Glutamatergic neuron (in vitro differentiated cells): ENCODE results near the gene TAAR8. TPM values are rescaled to one million over a fixed set of nuclear protein-coding genes. Genes with fewer than 3 reads are reported as not detected.

ENCODE experiments used
- DNase-seq: peaks from one replicate; pipeline ENCODE4 v3.0.0; 2022
- H3K27ac Mint-ChIP-seq: one replicate; pipeline ENCODE4 v1.8.0; 2020; ENCODE audit warnings: mild to moderate bottlenecking, mixed read lengths, inconsistent platforms; ENCODE audit not compliant: unreplicated experiment
- H3K27me3 Mint-ChIP-seq: one replicate; pipeline ENCODE4 v1.8.0; 2020; ENCODE audit warnings: mild to moderate bottlenecking, moderate library complexity, mixed read lengths, inconsistent platforms; ENCODE audit not compliant: unreplicated experiment
- H3K36me3 Mint-ChIP-seq: one replicate; pipeline ENCODE4 v1.8.0; 2020; ENCODE audit warnings: mild to moderate bottlenecking, mixed read lengths, inconsistent platforms; ENCODE audit not compliant: unreplicated experiment
- H3K4me1 Mint-ChIP-seq: one replicate; pipeline ENCODE4 v1.8.0; 2020; ENCODE audit warnings: mild to moderate bottlenecking, low read depth, mixed read lengths, inconsistent platforms; ENCODE audit not compliant: unreplicated experiment
- H3K4me3 Mint-ChIP-seq: one replicate; pipeline ENCODE4 v1.8.0; 2020; ENCODE audit warnings: mild to moderate bottlenecking, mixed read lengths, inconsistent platforms; ENCODE audit not compliant: unreplicated experiment
- H3K9me3 Mint-ChIP-seq: one replicate; pipeline ENCODE4 v1.8.0; 2020; ENCODE audit warnings: mild to moderate bottlenecking, moderate library complexity, mixed read lengths, inconsistent platforms; ENCODE audit not compliant: unreplicated experiment
- CTCF ChIP-seq: fragments of 200-600 bp; sonication (generic); IDR thresholded peaks from one replicate; pipeline ENCODE4 v1.5.0; 2021; ENCODE audit not compliant: partially characterized antibody, unreplicated experiment
- total RNA-seq: library from RNA; stranded (reverse); fragmentation: NEBNext Ultra II Directional; extraction: Animal tissue kit (Norgen Biotek cat#: 25700); gene quantifications from one replicate; pipeline ENCODE4 v1.2.1, GENCODE V29; 2021; ENCODE audit not compliant: unreplicated experiment

The TAAR8 gene
- total RNA-seq, 1 donor from 2014 or later = not detected

DNA sequence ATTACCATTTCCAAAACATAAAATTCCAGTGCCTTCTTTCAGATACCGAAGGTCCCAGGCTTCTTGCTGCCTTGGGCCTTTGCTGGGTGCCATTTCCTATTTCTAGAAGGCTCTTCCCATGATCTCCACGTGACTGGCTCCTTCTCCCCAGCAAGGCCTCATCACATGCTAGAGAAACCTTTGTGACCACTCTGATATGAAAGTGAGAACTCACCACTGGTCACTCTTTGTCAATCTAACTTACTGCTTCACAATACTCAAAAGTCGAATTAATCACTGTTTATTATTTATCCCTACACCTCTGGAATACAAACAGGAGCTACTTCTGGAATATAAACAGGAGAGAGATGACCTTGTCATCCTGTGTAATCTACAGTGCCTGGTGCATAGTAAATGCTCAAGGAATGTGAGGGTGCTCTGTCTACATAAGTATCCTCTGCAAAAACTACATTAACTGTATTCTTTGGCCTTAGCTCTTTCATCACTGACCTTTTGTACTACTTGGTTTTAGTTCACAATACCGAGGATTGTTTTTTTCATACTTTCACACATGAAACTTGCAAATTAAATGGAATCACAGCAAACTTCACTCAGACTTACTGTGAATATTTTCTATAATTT, 41.2 kb upstream of the TAAR8 start:
- peak overlapping the region; percentile 47 for H3K4me3 Mint-ChIP-seq
- H3K27me3 Mint-ChIP-seq = no peaks in the 10 kb centered on the region
- no peak for TF ChIP-seq CTCF
- peaks cover 1% of the 10 kb centered on the region for H3K9me3 Mint-ChIP-seq
- H3K36me3 Mint-ChIP-seq = no peaks in the 10 kb centered on the region
- DNase-seq = no peak
- peaks cover 10% of the 10 kb centered on the region for H3K4me1 Mint-ChIP-seq
- H3K27ac Mint-ChIP-seq = no peak overlapping the region

DNA sequence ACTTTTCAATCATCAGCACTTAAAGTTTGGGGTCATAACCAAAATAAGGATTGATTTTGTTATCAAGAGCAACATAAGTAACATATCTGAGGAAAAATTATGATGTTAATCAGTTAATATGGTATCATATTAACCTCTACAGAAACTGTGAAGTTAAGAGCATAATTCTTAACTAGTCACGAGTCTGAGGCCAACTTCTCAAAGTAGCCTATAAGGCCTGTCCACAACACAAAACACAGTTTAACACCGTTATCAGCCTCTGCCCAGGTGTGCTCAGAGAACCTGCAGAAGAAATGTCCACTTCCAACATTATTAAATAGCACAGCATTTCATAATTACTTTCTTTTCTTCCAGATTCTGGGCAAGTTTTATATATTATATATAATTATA, 40.6 kb upstream of the TAAR8 start:
- H3K27ac Mint-ChIP-seq = no peak overlapping the region
- H3K4me1 Mint-ChIP-seq = peaks cover 10% of the 10 kb centered on the region
- H3K27me3 Mint-ChIP-seq = no peaks in the 10 kb centered on the region
- TF ChIP-seq CTCF = no peak
- H3K9me3 Mint-ChIP-seq = peaks cover 1% of the 10 kb centered on the region
- DNase-seq = no peak
- no peaks in the 10 kb centered on the region for H3K36me3 Mint-ChIP-seq
- H3K4me3 Mint-ChIP-seq = peak overlapping the region; percentile 91

- Mint-ChIP-seq H3K9me3 (peaks cover 1% of the 10 kb centered on the region), H3K27me3 (no peaks in the 10 kb centered on the region), H3K4me1 (peaks cover 10% of the 10 kb centered on the region), H3K36me3 (no peaks in the 10 kb centered on the region), H3K4me3 (peak overlapping the region; percentile 91), H3K27ac (no peak overlapping the region)
- no peak for TF ChIP-seq CTCF
- no peak for DNase-seq
Measured at GRCh38 chr6:132512342-132512637, 40.2 kb upstream of the TAAR8 start.

DNA sequence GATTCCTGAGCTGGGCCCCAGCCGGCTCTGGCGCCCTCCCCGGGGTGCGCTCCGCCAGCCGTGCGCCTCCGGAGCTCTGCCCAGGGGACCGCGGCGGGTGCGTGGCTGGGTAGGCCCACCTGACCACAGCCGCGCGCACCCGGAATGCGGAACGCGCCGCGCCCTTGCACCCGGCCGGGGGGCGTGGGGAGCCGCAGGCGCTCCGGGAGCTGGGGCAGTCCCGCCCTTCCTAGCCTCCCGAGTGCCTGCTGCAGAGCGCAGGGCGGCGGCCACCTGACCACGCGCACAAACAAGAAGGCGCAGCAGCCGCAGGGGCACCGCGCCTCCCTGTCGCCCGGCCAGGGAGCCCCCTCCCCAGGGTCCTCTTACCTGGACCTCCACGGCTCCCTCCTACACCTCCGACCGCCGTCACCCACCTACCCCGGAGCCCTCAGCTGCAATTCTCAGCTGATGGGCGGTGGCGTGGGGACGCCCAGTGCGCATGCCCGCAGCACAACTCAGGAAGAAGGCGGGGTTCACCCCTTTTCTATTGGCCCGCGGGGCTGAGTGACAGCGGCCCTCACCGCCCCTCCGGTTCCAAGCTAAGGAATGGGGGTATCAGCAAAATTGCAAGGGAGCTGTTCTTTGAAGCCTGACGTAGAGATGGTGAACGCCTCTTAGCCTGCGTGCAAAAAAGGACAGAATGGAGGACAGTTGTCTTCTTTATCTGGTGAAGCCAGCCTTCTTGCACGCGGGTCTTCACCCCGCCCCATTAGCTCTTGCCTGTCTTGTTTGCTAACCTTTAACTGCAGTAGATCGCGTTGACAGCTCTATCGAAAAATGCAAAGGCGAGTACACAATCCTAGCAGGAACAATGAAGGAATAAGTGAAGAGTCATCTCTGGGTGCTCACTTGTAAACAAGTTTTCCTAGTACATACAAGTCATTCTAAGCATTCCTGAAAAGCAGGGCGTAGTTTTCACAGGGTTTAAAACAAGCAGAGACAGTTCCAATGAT, 39.5 kb upstream of the TAAR8 start, which contains the start of gene STX7:
Gene STX7, minus strand, starts transcription at position 479 of the 995 bp plus-strand sequence. CDS start 9,586 bp downstream, outside the sequence.
- Mint-ChIP-seq H3K27me3 (no peaks in the 10 kb centered on the region), H3K4me3 (peak within 1 kb of the TSS; percentile 93), H3K27ac (peak within 1 kb of the TSS; percentile 82), H3K9me3 (peaks cover 1% of the 10 kb centered on the region), H3K36me3 (no peaks in the 10 kb centered on the region), H3K4me1 (peaks cover 10% of the 10 kb centered on the region)
- peak; percentile 92 for DNase-seq
- TF ChIP-seq CTCF = no peak
